HG03108 (cell line): ENCODE measurements around the gene CENPU.
"Not testable (repeated sequence)": the region's sequence is repeated elsewhere in the genome, so short reads cannot be mapped to it uniquely, and the experiment has no call there.

Experiments
- ATAC-seq: cut with Tn5 transposase; IDR thresholded peaks from one replicate; pipeline ENCODE4 v1.9.1; 2021; ENCODE audit warnings: moderate library complexity; ENCODE audit not compliant: unreplicated experiment

Gene CENPU

GRCh38 chr4:184733654-184734524 is at the start of gene CENPU:
Gene CENPU (minus strand): TSS chr4:184734096. CDS start chr4:184734062, 34 bp downstream.
- peak; percentile 91 for ATAC-seq

GRCh38 chr4:184782731-184783373 is 49.0 kb upstream of the CENPU start:
- no peak for ATAC-seq

- ATAC-seq, result not testable (repeated sequence)
Observed at GRCh38 chr4:184779160-184779559, 45.3 kb upstream of the CENPU start.

- no peak for ATAC-seq
Observed at GRCh38 chr4:184778325-184778724, 44.4 kb upstream of the CENPU start.

- no peak for ATAC-seq
Observed at GRCh38 chr4:184776821-184777220, 42.9 kb upstream of the CENPU start.

GRCh38 chr4:184775854-184776555 is 42.1 kb upstream of the CENPU start:
- ATAC-seq, result no peak

GRCh38 chr4:184774152-184774551 is 40.3 kb upstream of the CENPU start:
- ATAC-seq, result no peak

- ATAC-seq, result no peak
Observed at GRCh38 chr4:184771416-184771815, 37.5 kb upstream of the CENPU start.

- ATAC-seq, result no peak
Observed at GRCh38 chr4:184769141-184769765, 35.4 kb upstream of the CENPU start.

GRCh38 chr4:184768296-184768695 is 34.4 kb upstream of the CENPU start:
- no peak for ATAC-seq

GRCh38 chr4:184766446-184766845 is 32.5 kb upstream of the CENPU start:
- no peak for ATAC-seq

- no peak for ATAC-seq
Observed at GRCh38 chr4:184765473-184766340, 31.8 kb upstream of the CENPU start.

- no peak for ATAC-seq
Observed at GRCh38 chr4:184764601-184765000, 30.7 kb upstream of the CENPU start.

- ATAC-seq, result no peak
Observed at GRCh38 chr4:184763150-184763780, 29.4 kb upstream of the CENPU start.

- peak; percentile 89 for ATAC-seq
Observed at GRCh38 chr4:184762100-184762499, 28.2 kb upstream of the CENPU start.

GRCh38 chr4:184760681-184761080 is 26.8 kb upstream of the CENPU start:
- no peak for ATAC-seq

GRCh38 chr4:184757810-184758209 is 23.9 kb upstream of the CENPU start:
- no peak for ATAC-seq

GRCh38 chr4:184756399-184756798 is 22.5 kb upstream of the CENPU start:
- no peak for ATAC-seq

GRCh38 chr4:184755278-184755677 is 21.4 kb upstream of the CENPU start:
- ATAC-seq, result no peak
